Measurements from ENCODE around the gene MED13L. TPM values are rescaled to one million over a fixed set of nuclear protein-coding genes. Genes with fewer than 3 reads are reported as not detected.

MED13L gene
- total and polyA plus RNA-seq, 2 of the 8 experiments (the other 6 are each of a cell fraction or from before 2014, with no cell fraction given), result 15.9 to 51.7 TPM

- no peak overlapping the region for H2BK12ac ChIP-seq (ENCODE audit: low read depth, low read length)
Observed at GRCh38 chr12:116184763-116185162, 92.7 kb downstream of the MED13L start.

More at GRCh38 chr12:116184763-116185162, 92.7 kb downstream of the MED13L start:
- H3K27me3 ChIP-seq (replicated peaks in 1 of 4; ENCODE audit: control insufficient read depth in 3 of 4, extremely low read depth in 1 of 4, insufficient read depth in 3 of 4, low read length in 3 of 4), result peaks cover 0 to 1% (median 0%) of the 10 kb centered on the region in 4 experiments; a peak in 1 of 7 replicates
- H3K36me3 ChIP-seq (ENCODE audit: control insufficient read depth in 2 of 4, insufficient read depth in 4 of 4, low read length in 3 of 4), result no peaks in the 10 kb centered on the region
- no peak overlapping the region for H2BK5ac ChIP-seq (ENCODE audit: low read depth, low read length)
- H3K23ac ChIP-seq (ENCODE audit: insufficient read length), result no peak overlapping the region
- H2AK5ac ChIP-seq (ENCODE audit: low read depth, low read length), result no peak overlapping the region
- no peak overlapping the region for H2BK120ac ChIP-seq (replicated peaks; ENCODE audit: low read depth, low read length)
- no peak overlapping the region for H3K56ac ChIP-seq (replicated peaks; ENCODE audit: insufficient read length, low read depth, low read length)
- no peak overlapping the region for H2BK20ac ChIP-seq (ENCODE audit: low read length)
- H3K14ac ChIP-seq (ENCODE audit: insufficient read length), result no peak overlapping the region
- no peak overlapping the region for H2BK15ac ChIP-seq (ENCODE audit: low read length)
- no peak overlapping the region for H3K18ac ChIP-seq (ENCODE audit: extremely low read depth, low read length)
- ChIA-PET CTCF (ENCODE audit: partially characterized antibody) (no interaction called here), POLR2A (ENCODE audit: partially characterized antibody) (no interaction called here)
- no peak overlapping the region for H3K9ac ChIP-seq (replicated peaks in 1 of 4; ENCODE audit: extremely low read depth in 1 of 4, low read depth in 3 of 4, low read length in 3 of 4)
- H4K5ac ChIP-seq (ENCODE audit: insufficient read length, low read depth, low read length), result no peak overlapping the region
- WGBS, 2 experiments (ENCODE audit: extremely low coverage in 1 of 2, insufficient coverage in 1 of 2, insufficient read length in 1 of 2, insufficient replicate concordance in 2 of 2, low coverage in 1 of 2, low lambda C conversion rate in 2 of 2, missing lambda C conversion rate in 1 of 2), result 93% methylated on average over 2 of the region's 2 CpGs; no CpG with 5 or more reads in 1 of the 2 experiments
- peaks cover 0 to 81% of the 10 kb centered on the region in 2 experiments; a peak in 3 of 4 replicates for H3K79me2 ChIP-seq (ENCODE audit: control insufficient read depth in 1 of 2, insufficient read depth in 2 of 2, low read length in 2 of 2)
- H4K20me1 ChIP-seq (replicated peaks in 1 of 2; ENCODE audit: control insufficient read depth in 1 of 2, insufficient read depth in 2 of 2, low read length in 2 of 2), result peaks cover 6 to 9% of the 10 kb centered on the region in 2 experiments
- H3K79me1 ChIP-seq (ENCODE audit: low read depth, low read length), result no peaks in the 10 kb centered on the region
- no peaks in the 10 kb centered on the region for H3K9me3 ChIP-seq (ENCODE audit: insufficient read depth in 2 of 2, low read depth in 1 of 2, low read length in 1 of 2)
- DNase-seq (ENCODE audit: low read depth in 1 of 2, low spot score in 2 of 2) (no peak), FAIRE-seq (no peak)
- H3K23me2 ChIP-seq (ENCODE audit: low read depth, low read length), result no peaks in the 10 kb centered on the region; the same call in 1 of the 2 replicates
- H3K4me2 ChIP-seq (ENCODE audit: insufficient read depth in 1 of 2, low read depth in 2 of 2, low read length in 2 of 2), result no peak overlapping the region
- no peak overlapping the region for H2AFZ ChIP-seq (ENCODE audit: low read length)
- H4K8ac ChIP-seq (ENCODE audit: extremely low read depth, insufficient read depth, low read length), result no peak overlapping the region
- no peak for TF ChIP-seq GABPA (IDR thresholded peaks at IDR 0.05; ENCODE audit: borderline replicate concordance, insufficient read depth, low read length)
- no peak for TF ChIP-seq KDM5A (IDR thresholded peaks at IDR 0.05; ENCODE audit: low read length)
- TF ChIP-seq NRF1 (IDR thresholded peaks at IDR 0.05; ENCODE audit: low read depth, low read length), result no peak
- TF ChIP-seq JUN (IDR thresholded peaks at IDR 0.05; ENCODE audit: low read depth, low read length), result no peak
- TF ChIP-seq FOSL1 (IDR thresholded peaks at IDR 0.05; ENCODE audit: insufficient read depth, low read depth, low read length), result no peak
- no peak for TF ChIP-seq CHD2 (IDR thresholded peaks at IDR 0.05; ENCODE audit: low read length)
- no peak for TF ChIP-seq CBX5 (IDR thresholded peaks at IDR 0.05; ENCODE audit: low read depth, low read length)
- TF ChIP-seq HDAC2 (IDR thresholded peaks at IDR 0.05; ENCODE audit: borderline replicate concordance in 1 of 2, low read depth in 2 of 2, low read length in 2 of 2), result no peak
- no peak for TF ChIP-seq PHF8 (conservative IDR thresholded peaks at IDR 0.05; ENCODE audit: low read depth, low read length)
- no peak overlapping the region for H3K27ac ChIP-seq (ENCODE audit: low read depth, low read length)
- no peak overlapping the region for H3K4ac ChIP-seq (replicated peaks; ENCODE audit: insufficient read length, low read depth, low read length)
- H3K4me3 ChIP-seq (ENCODE audit: extremely low read depth in 1 of 4, insufficient read depth in 2 of 4, low read depth in 3 of 4, low read length in 4 of 4), result no peak overlapping the region
- H3K4me1 ChIP-seq (replicated peaks in 1 of 4; ENCODE audit: control insufficient read depth in 3 of 4, insufficient read depth in 4 of 4, low read length in 3 of 4), result no peaks in the 10 kb centered on the region
- H4K91ac ChIP-seq (replicated peaks; ENCODE audit: insufficient read length, low read length), result no peak overlapping the region
